IMR-90 (cell line): ENCODE measurements around the gene SYNGR1. TPM values are rescaled to one million over a fixed set of nuclear protein-coding genes. Genes with fewer than 3 reads are reported as not detected.

Experiments used
- ATAC-seq: fragments of 200-7000 bp; cut with Tn5 transposase; 2 replicates; pipeline ENCODE4 v1.9.1; 2020; ENCODE audit warnings: low read depth, mild to moderate bottlenecking, moderate library complexity
- BruUV-seq: library from RNA; stranded (reverse); fragments of 400-500 nt; replicated peaks from 2 replicates; lab custom pipeline; 2021; lab: Mats Ljungman, UMichigan
- CTCF ChIA-PET: fragments of 300-600 bp; formaldehyde crosslinking; extraction: SDS; loops from one replicate; lab custom pipeline; 2021; ENCODE audit warnings: antibody characterized with exemption; lab: Yijun Ruan, JAX
- POLR2A ChIA-PET: fragments of 300-600 bp; sonication (Branson Sonifier 250); formaldehyde crosslinking; loops from one replicate; lab custom pipeline; 2022; ENCODE audit warnings: antibody characterized with exemption; ENCODE audit not compliant: unreplicated experiment; lab: Charles Lee
- DNase-seq: peaks from one replicate; pipeline ENCODE4 v3.0.0; 2013
- H2AFZ ChIP-seq: replicated peaks from 2 replicates; pipeline ENCODE3; 2013; ENCODE audit warnings: low read length, mild to moderate bottlenecking; ENCODE audit not compliant: poor library complexity
- H2AK5ac ChIP-seq: 2 replicates; pipeline ENCODE4 v1.6.1; 2013; ENCODE audit warnings: low read depth, low read length, inconsistent platforms
- H2AK9ac ChIP-seq: replicated peaks from 2 replicates; pipeline ENCODE3; 2013; ENCODE audit warnings: mild to moderate bottlenecking, low read depth, low read length, moderate library complexity; ENCODE audit not compliant: poor library complexity
- H2BK120ac ChIP-seq: 2 replicates; pipeline ENCODE4 v1.6.1; 2013; ENCODE audit warnings: low read depth, low read length, inconsistent platforms
- H2BK15ac ChIP-seq: 3 replicates; pipeline ENCODE4 v1.6.1; 2013; ENCODE audit warnings: low read depth, low read length, inconsistent platforms
- H2BK20ac ChIP-seq: 2 replicates; pipeline ENCODE4 v1.6.1; 2013; ENCODE audit warnings: low read depth, mild to moderate bottlenecking, inconsistent platforms, low read length, moderate library complexity
- H2BK5ac ChIP-seq: 2 replicates; pipeline ENCODE4 v1.6.1; 2013; ENCODE audit warnings: mild to moderate bottlenecking, low read depth, low read length, inconsistent platforms; ENCODE audit not compliant: poor library complexity, severe bottlenecking
- H3K14ac ChIP-seq: replicated peaks from 2 replicates; pipeline ENCODE4 v1.6.1; 2013; ENCODE audit warnings: low read depth, low read length, inconsistent platforms
- H3K18ac ChIP-seq: 2 replicates; pipeline ENCODE4 v1.6.1; 2013; ENCODE audit warnings: low read depth, low read length, control low read depth
- H3K23ac ChIP-seq: 2 replicates; pipeline ENCODE4 v1.6.1; 2013; ENCODE audit warnings: low read depth, low read length, inconsistent platforms
- H3K27ac ChIP-seq: 2 replicates; pipeline ENCODE4 v1.5.1; 2013; ENCODE audit warnings: mild to moderate bottlenecking, control low read depth, low read length; ENCODE audit not compliant: insufficient read depth
- H3K27me3 ChIP-seq: 2 replicates; pipeline ENCODE4 v1.6.1; 2013; ENCODE audit warnings: low read length; ENCODE audit not compliant: control insufficient read depth, insufficient read depth
- H3K36me3 ChIP-seq: 2 replicates; pipeline ENCODE4 v1.6.1; 2013; ENCODE audit warnings: low read length, mixed read lengths; ENCODE audit not compliant: control insufficient read depth, insufficient read depth
- H3K4ac ChIP-seq: 2 replicates; pipeline ENCODE4 v1.6.1; 2013; ENCODE audit warnings: low read depth, low read length, inconsistent platforms
- H3K4me1 ChIP-seq: 2 replicates; pipeline ENCODE4 v1.6.1; 2013; ENCODE audit warnings: low read length, mixed read lengths; ENCODE audit not compliant: control insufficient read depth, insufficient read depth
- H3K4me2 ChIP-seq: 2 replicates; pipeline ENCODE4 v1.6.1; 2013; ENCODE audit warnings: low read depth, mild to moderate bottlenecking, control low read depth, low read length, moderate library complexity
- H3K4me3 ChIP-seq: 2 replicates; pipeline ENCODE4 v1.5.1; 2013; ENCODE audit warnings: low read depth, mild to moderate bottlenecking, control low read depth, low read length, moderate library complexity; ENCODE audit not compliant: insufficient read depth
- H3K56ac ChIP-seq: 2 replicates; pipeline ENCODE4 v1.6.1; 2013; ENCODE audit warnings: low read length, inconsistent platforms; ENCODE audit not compliant: insufficient read depth; ENCODE audit errors: extremely low read depth
- H3K79me1 ChIP-seq, 2 experiments: 2 replicates each; pipeline ENCODE4 v1.6.1; 2013; ENCODE audit warnings: low read length in 2 of 2, inconsistent platforms in 1 of 2, low read depth in 1 of 2
- H3K9ac ChIP-seq: 2 replicates; pipeline ENCODE4 v1.6.1; 2013; ENCODE audit warnings: low read depth, low read length, control low read depth
- H3K9me1 ChIP-seq: 2 replicates; pipeline ENCODE4 v1.6.1; 2013; ENCODE audit warnings: low read length, inconsistent platforms; ENCODE audit not compliant: insufficient read depth
- H3K9me3 ChIP-seq: 2 replicates; pipeline ENCODE4 v1.6.1; 2013; ENCODE audit warnings: low read length; ENCODE audit not compliant: control insufficient read depth, insufficient read depth
- H4K20me1 ChIP-seq: 2 replicates; pipeline ENCODE4 v1.6.1; 2013; ENCODE audit warnings: low read length, inconsistent platforms; ENCODE audit not compliant: insufficient read depth
- H4K5ac ChIP-seq: 2 replicates; pipeline ENCODE4 v1.6.1; 2013; ENCODE audit warnings: mild to moderate bottlenecking, low read depth, low read length, control low read depth
- H4K8ac ChIP-seq, 2 experiments: 2 replicates each; pipeline ENCODE4 v1.6.1; 2013; ENCODE audit warnings: low read depth in 2 of 2, low read length in 2 of 2, control low read depth in 1 of 2, inconsistent platforms in 1 of 2
- H4K91ac ChIP-seq: 2 replicates; pipeline ENCODE4 v1.6.1; 2013; ENCODE audit warnings: low read depth, low read length, inconsistent platforms; ENCODE audit not compliant: insufficient read depth
- CEBPB ChIP-seq: IDR thresholded peaks from 2 replicates; pipeline ENCODE4 v1.6.1; 2012; ENCODE audit warnings: low read depth, low read length, improper control_type of control experiment
- CHD1 ChIP-seq: IDR thresholded peaks from 2 replicates; pipeline ENCODE4 v1.6.1; 2012; ENCODE audit warnings: low read depth, low read length, improper control_type of control experiment
- MAFK ChIP-seq: IDR thresholded peaks from 2 replicates; pipeline ENCODE4 v1.6.1; 2012; ENCODE audit warnings: low read depth, low read length, improper control_type of control experiment
- SMC3 ChIP-seq: fragments of 150-350 bp; IDR thresholded peaks from 2 replicates; pipeline ENCODE4 v1.6.1; 2016; ENCODE audit warnings: low read depth, mild to moderate bottlenecking, antibody characterized with exemption, low read length, moderate library complexity
- WGBS, 2 experiments: methylation state at CpG; one replicate each; pipeline versions ENCODE4 v1.1.5 to v1.1.7; 2013; ENCODE audit warnings: missing lambda C conversion rate in 2 of 2; ENCODE audit not compliant: insufficient read length in 1 of 2; ENCODE audit errors: extremely low coverage in 2 of 2; 5-methylcytosine and 5-hydroxymethylcytosine counted together
- dilution Hi-C: fragments of 300-500 bp; cut with HindIII; formaldehyde crosslinking; loops from one replicate; pipeline ENCODE4 v1.14.3; 2018; ENCODE audit warnings: low sequenced_read_pairs; ENCODE audit not compliant: unreplicated experiment
- in situ Hi-C: fragments of 300-500 bp; cut with MboI; formaldehyde crosslinking; loops from 3 replicates; pipeline ENCODE4 v1.14.3; 2019; ENCODE audit warnings: low sequenced_read_pairs, inconsistent platforms, mixed read lengths
- intact Hi-C: fragments of 100-400 bp; cut with micrococcal nuclease; formaldehyde crosslinking; loops from 2 replicates; pipeline ENCODE4 v1.10.0; 2022
- polyA plus RNA-seq, 3 experiments: library from polyadenylated mRNA; depleted of rRNA; stranded (reverse); fragments of >200 nt; gene quantifications; 2 replicates each; pipeline ENCODE4 v1.2.3, GENCODE V29; 2012; ENCODE audit warnings: low replicate concordance in 1 of 3
- total RNA-seq: library from RNA; depleted of rRNA; stranded (reverse); fragments of >200 nt; gene quantifications from 2 replicates; pipeline ENCODE4 v1.2.3, GENCODE V29; 2012

SYNGR1 gene
- total and polyA plus RNA-seq, 2 of the 4 experiments (the other 2 are of a cell fraction), result 6.3 to 81.5 TPM

DNA sequence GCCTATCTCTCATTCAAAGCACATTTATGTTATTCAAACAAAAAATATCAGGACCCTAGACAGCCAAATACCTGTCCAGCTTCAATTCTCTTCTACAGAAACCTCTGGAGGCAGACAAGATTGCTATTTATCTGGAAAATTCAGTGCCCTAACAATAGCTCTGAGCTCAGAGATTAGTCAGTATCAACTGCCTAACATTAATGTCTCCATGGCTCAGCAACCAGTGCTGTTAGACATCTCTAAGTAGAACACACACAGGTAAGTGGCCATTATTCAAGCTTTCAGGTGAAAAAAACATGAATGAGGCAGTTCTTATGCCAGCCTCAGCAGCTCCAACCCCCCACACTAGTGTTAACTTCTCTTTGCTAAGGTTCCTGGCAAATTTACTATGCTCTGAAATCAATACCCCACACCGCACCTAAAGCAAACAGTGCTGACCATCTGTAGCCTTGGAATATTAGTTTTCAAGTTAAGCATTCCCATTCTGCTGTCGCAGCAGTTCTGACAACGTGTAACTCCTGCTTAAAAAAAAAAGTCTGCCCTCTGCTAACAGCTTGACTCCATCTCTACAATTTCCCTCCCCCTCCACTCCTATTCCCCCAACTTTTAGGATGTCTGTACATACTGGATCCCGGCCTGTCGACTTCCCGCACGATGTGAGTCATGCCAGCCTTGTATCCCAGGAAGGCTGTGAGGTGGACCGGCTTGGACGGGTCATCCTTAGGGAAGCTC lies 31.9 kb upstream of the SYNGR1 start:
- no peak overlapping the region for H2BK15ac ChIP-seq
- no peak overlapping the region for H2BK20ac ChIP-seq
- no peaks in the 10 kb centered on the region for H3K9me3 ChIP-seq
- peaks cover 23 to 48% of the 10 kb centered on the region in 2 experiments for H3K79me1 ChIP-seq
- H2AK5ac ChIP-seq, result no peak overlapping the region
- no peak overlapping the region for H2AFZ ChIP-seq
- POLR2A ChIA-PET, result interaction anchor here (0.6 to 1.9 kb wide), 6 partner anchors 14 to 345 kb away, joined by 4 to 17 read pairs (median 4); no protein-coding TSS in a partner anchor
- H2BK5ac ChIP-seq, result peak overlapping the region; percentile 52
- no peak overlapping the region for H4K8ac ChIP-seq
- H3K18ac ChIP-seq, result no peak overlapping the region
- peaks cover 65% of the 10 kb centered on the region for H4K20me1 ChIP-seq
- peak overlapping the region; percentile 36; the same call in 1 of the 2 replicates for H3K4ac ChIP-seq
- peaks cover 50% of the 10 kb centered on the region for H3K36me3 ChIP-seq
- peak overlapping the region; percentile 35; the same call in 1 of the 2 replicates for H3K56ac ChIP-seq
- WGBS, 2 experiments, result no CpG with 5 or more reads among the region's 9 CpGs
- H3K4me2 ChIP-seq, result peak overlapping the region; percentile 93
- peak overlapping the region; percentile 86 for H3K23ac ChIP-seq
- H2AK9ac ChIP-seq, result peak overlapping the region; percentile 51
- H4K5ac ChIP-seq, result no peak overlapping the region
- no peak overlapping the region for H4K91ac ChIP-seq
- TF ChIP-seq SMC3, result no peak
- TF ChIP-seq CEBPB, result no peak
- TF ChIP-seq MAFK, result peak; percentile 47
- peak; percentile 66; the same call in 1 of the 2 replicates for TF ChIP-seq CHD1
- CTCF ChIA-PET, result interaction anchor here (0.6 to 1.6 kb wide), 8 partner anchors 30 to 315 kb away, joined by 3 to 11 read pairs (median 4); no protein-coding TSS in a partner anchor
- no peak for ATAC-seq
- H3K27me3 ChIP-seq, result no peaks in the 10 kb centered on the region
- dilution Hi-C loops (no loop called here), intact Hi-C loops (loop anchor here (2.0 to 10.0 kb wide), 3 partner anchors 203 to 553 kb away; partner anchors contain the start of gene ATF4), in situ Hi-C loops (loop anchor here (10.0 kb wide), 2 partner anchors 207 to 313 kb away; partner anchors contain the start of gene ATF4)
- H3K4me3 ChIP-seq, result peak overlapping the region; percentile 76
- no peaks in the 10 kb centered on the region; the same call in 1 of the 2 replicates for H3K9me1 ChIP-seq
- DNase-seq, result peak; percentile 61
- H3K27ac ChIP-seq, result peak overlapping the region; percentile 83
- BruUV-seq, result no TSS peak
- no peak overlapping the region for H2BK120ac ChIP-seq
- peak overlapping the region; percentile 77 for H3K14ac ChIP-seq
- H3K9ac ChIP-seq, result peak overlapping the region; percentile 94
- H3K4me1 ChIP-seq, result peaks cover 21% of the 10 kb centered on the region
